Myocyte (in vitro differentiated cells): ENCODE measurements around the gene WNK1. TPM values are rescaled to one million over a fixed set of nuclear protein-coding genes. Genes with fewer than 3 reads are reported as not detected.
"Not testable (repeated sequence)": the region's sequence is repeated elsewhere in the genome, so short reads cannot be mapped to it uniquely, and the experiment has no call there.

Source experiments
- DNase-seq: peaks from one replicate; pipeline ENCODE4 v3.0.0-alpha.2; 2012; ENCODE audit warnings: low read depth
- polyA plus RNA-seq: library from polyadenylated mRNA; unstranded; fragments of >200 nt; gene quantifications from one replicate; pipeline ENCODE4 v1.2.1, GENCODE V29; 2012; ENCODE audit warnings: missing spikeins
- total RNA-seq: library from RNA; depleted of rRNA; stranded (reverse); fragments of >200 nt; gene quantifications from 2 replicates; pipeline ENCODE4 v1.2.3, GENCODE V29; 2014

WNK1 gene
- total RNA-seq: 95.2 and 104 TPM in 2 replicates
- 146 TPM for polyA plus RNA-seq

DNA sequence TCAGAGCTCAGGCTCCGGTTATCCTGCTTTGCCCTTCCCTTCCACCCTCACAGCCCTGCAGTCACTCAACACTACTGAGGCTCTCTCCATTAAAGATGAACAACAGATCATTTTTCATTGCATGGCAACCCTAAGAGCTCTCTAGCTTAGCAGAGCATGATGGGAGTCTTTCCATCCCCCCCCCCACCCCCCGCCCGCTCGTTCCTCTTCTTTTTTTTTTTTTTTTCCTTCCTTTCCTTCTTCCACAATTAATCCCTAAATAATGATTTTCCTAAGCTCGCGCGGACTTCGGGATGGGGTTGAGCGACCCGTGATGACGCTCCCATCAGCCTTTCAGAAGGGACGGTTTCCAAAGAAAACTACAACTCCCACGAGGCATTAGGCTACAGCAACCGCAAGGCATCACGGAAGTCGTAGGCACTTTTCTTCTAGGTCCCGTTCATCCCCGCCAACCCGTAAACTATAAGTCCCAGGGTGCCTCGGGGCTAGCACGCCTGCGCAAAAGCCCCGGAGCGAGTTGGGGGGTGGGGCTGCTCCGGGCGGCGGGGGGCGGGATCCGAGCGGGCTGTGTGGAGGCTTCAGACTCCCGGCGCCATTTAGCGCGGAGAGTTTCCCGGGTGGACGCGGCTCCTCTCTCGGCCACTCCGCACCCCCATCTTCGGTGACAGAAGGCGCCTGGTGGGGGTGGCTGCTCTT lies at the start of gene WNK1:
TSS of gene WNK1 (plus strand) at position 581 of the 696 bp plus-strand sequence. CDS start 987 bp downstream, outside the sequence.
- peak; percentile 99 for DNase-seq

- DNase-seq: no peak
Measured at GRCh38 chr12:704516-705242, 47.7 kb upstream of the WNK1 start.

DNA sequence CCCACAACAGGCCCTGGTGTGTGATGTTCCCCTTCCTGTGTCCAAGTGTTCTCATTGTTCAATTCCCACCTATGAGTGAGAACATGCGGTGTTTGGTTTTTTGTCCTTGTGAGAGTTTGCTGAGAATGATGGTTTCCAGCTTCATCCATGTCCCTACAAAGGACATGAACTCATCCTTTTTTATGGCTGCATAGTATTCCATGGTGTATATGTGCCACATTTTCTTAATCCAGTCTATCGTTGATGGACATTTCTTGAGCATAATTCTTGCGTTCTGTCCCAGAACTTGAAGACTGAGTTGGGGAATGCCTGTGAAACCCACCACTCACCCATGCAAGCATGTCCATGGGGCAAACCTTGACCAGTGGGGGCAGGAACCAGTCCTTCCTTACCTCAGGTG lies 44.3 kb upstream of the WNK1 start:
- DNase-seq: not testable (repeated sequence)

DNA sequence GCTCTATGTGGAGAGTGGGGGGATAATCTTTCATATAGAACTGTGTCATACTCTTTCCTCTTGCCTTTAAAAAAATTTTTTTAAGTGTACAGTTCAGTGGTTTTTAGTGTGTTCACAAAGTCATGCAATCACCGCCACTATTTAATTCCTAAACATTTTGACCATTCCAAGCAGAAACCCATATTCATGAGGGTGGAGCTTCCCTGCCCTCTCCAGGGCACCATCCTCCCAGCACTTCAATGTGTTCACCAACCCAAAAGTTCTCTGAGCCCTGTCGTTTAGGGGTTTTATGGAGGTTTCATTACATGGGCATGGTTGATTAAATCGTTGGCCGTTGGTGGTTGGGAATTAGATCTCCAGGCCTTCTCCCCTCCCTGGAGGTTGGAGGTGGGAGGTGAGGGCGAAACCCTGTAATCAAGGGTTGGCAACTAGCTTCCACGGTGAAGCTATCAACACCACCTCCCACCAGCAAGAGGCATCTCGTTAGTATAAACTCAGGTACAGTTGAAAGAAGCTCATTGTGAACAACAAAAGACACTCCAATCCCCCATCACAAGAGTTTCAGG lies 42.8 kb upstream of the WNK1 start:
- DNase-seq: no peak

DNA sequence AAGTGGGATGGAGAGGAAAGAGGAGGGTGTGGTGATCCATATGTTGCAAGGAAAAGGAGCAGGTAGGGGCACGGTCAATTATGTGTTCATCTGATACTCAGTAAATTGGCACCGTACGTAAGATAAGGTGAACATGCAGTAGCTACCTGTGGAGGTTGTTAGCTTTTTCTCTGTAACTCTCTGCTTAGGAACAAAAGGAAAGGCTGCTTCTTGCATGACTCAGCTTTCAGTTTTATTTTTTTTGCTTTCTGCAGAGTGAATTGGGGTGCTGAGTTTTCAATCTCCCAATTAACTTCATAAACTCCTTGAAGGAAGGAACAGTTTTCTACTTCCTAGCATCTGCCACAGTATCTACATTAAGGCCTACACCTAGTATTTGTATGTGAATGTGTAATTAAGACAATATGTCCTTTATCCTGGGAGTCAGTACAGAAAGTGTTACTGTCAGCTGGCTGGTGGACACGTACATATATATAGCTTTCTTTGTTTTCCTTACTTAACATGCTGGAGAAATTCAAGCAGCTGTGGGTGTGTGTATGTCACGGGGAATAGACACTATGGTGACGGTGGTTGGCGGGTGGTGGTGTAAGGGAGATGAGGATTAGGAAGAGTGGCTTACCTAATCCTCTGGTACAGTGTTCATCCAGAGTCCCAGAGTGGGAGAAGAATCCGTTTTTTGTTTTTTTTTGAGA lies 40.1 kb upstream of the WNK1 start:
- DNase-seq: peak; percentile 69

- no peak for DNase-seq
Measured at GRCh38 chr12:713281-713875, 39.0 kb upstream of the WNK1 start.

DNA sequence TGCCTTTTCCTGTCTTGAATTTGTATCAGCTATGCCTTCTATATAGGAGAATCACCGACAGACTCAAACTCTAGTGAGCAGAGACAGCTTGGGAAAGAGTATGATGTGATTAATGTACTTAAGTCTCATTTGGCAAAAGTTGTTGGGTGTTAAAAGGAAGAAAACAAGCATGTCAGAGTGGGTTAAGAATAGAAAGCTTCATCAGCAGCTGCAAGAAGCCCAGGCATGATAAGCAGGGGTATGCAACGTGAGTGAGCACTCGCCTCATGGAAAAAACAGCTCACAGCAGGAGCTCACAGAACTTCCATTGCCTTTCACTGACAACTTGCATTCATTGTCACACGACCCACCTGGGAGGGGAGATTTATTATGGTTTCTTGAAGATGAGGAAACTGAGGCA lies 35.9 kb upstream of the WNK1 start:
- DNase-seq: peak; percentile 91

- DNase-seq: no peak
Measured at GRCh38 chr12:718756-719102, 33.6 kb upstream of the WNK1 start.

- no peak for DNase-seq
Measured at GRCh38 chr12:720231-720941, 32.0 kb upstream of the WNK1 start.

DNA sequence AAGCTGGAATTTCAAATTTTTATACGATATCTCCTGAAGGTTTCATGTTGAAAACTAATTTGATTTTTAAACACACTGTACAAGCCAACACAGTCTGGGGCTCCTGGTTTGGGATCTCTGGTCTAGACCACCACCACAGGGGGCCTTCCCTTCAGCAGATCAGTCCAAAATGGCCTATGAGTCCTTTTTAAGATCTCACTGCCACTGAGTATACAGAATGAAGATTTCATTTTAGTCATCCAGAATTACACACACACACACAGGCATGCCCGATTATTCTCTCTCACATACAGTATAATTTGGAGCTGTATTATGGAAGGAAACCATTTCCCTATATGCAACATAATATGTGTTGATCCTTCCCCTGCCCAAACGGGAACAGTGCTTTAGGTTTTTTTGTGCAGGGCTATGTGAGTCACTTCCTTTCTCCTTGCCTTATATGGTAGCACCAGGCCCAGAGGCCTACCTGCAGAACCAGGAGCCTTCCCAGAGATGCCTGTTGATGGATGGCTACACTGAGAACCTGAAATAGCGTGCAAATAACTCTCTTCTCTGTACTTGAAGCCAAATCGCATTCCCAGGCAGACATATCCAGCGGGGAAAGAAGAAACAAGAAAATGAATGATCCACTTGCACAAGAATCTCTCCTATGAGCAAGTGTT lies 28.1 kb upstream of the WNK1 start:
- DNase-seq: peak; percentile 48

DNA sequence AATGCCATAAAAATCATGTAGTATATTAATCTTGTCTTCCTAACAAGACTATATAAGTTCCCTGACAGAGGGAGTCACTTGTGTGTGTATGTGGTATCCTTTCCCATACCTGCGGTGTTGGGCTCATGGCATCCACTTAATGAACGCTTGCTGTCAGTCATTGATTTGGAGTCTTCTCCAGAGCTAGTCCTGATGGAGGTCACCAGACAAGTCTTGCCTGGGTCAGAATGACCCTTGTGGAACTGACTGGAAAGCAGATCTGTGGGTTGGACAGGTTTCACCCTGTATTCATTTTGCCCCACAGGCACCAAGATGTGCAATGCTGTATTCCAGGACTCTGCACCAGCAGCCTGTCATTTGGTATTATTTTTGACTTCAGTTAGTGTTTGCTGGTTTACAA lies 27.3 kb upstream of the WNK1 start:
- no peak for DNase-seq

DNA sequence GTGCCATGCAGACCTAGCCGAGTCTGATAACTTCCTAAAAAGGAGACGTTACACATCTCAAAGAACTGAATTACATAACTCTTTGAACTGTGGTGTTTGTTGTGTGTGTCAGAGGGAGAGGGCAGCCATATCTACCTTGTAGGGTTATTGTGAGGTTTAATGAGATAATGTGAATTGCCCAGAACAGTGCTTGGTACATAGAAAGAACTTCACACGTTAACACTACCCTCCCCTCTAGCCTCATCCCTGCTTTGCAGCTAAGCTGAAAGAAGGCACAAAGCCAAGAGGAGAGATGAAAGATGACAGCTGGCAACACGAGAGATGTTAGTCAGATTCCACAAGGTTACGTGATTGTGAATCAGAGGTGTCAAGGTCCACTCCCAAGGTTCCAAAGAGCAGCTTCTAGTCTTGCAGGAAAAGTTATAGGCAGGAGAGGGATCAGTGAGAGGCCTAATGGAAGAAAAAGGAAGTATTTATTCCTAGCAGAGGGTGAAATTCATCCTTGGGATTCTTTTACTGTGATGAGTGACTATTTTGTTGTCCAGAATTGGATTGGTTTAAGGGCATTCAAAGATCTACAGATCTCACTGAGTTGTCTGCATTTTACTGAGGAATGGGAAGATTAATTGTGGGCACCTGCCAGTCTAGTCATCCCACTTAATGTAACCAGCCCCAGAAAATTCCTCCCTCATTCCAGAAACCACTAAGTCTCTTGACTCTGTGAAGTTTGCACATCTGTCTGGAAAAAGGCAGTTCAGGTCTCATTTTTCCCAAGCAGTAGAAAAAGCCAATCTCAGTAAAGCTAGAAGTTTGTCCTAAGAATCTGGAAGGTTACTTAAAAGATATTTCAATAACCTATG lies 25.9 kb upstream of the WNK1 start:
- DNase-seq: peak; percentile 95

DNA sequence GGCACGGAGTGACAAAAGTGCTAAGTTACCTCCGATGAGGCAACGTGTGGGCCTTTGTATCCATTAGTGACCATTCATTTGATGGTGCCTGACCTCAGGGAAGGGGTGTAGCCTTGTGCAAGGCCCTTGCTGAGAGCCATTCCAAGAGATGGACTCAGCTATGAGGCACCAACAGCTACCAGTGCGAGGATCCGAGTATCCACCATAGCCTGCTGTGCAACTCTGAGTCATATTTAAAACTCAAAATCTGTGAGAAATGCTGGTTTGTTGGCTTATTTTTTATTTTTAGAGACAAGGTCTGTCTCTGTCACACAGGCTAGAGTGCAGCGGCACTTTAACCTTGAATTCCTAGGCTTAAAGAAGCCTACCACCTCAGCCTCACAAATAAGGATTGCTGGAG lies 25.1 kb upstream of the WNK1 start:
- peak; percentile 55 for DNase-seq

- peak; percentile 41 for DNase-seq
Measured at GRCh38 chr12:728781-729180, 23.6 kb upstream of the WNK1 start.

DNA sequence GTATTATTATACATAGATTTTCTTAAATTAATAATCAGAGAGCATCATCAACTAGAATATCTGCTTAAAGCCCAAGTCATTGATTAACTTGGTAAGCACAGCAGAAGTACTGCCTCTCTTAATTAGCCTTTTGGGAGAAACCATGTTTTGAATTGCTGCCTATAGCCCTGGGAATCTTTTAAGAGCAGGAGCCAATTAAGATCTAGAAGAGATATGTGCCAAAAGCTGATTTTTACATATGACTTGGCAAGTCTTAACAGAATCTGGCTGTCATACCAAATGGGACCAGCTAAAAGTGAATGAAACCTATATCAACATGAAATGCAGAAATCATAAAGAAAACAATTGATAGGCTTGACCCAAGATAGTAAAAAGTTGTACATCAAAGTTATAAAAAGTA lies 23.2 kb upstream of the WNK1 start:
- no peak for DNase-seq

DNA sequence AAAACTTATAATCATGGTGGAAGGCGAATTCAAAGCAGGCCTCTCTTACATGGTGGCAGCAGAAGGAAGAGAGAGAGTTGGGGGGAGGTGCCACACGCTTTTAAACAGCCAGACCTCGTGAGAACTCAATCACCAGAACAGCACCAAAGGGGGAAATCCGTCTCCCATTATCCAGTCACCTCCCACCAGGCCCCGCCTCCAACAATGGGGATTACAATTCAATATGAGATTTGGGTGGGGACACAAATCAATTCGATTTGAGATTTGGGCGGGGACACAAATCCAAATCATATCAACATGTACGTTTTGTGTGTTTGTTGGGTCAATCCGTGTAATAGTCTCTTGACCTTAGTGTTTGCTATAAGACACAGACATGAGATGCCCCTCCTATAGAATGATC lies 21.8 kb upstream of the WNK1 start:
- DNase-seq: no peak

- DNase-seq: no peak
Measured at GRCh38 chr12:737122-737739, 15.1 kb upstream of the WNK1 start.

DNA sequence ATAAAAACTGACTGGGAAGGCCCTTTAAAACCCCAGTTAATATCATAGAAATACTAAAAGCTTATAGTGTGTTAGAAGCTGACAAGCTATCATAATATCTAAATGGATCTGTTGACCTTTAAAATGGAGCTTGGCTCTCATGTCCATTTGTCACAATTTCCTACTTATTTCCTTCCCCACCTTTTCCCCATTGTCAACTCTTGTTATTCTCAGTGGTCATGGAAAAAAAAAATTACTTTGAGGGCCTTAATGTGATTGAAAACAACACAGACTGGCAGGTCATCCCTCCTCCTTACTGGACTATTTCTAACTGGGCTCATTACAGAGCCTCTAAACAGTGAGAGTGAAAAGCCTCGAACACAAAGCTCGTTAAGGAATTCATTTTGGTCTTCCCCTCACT lies 13.7 kb upstream of the WNK1 start:
- DNase-seq: no peak

DNA sequence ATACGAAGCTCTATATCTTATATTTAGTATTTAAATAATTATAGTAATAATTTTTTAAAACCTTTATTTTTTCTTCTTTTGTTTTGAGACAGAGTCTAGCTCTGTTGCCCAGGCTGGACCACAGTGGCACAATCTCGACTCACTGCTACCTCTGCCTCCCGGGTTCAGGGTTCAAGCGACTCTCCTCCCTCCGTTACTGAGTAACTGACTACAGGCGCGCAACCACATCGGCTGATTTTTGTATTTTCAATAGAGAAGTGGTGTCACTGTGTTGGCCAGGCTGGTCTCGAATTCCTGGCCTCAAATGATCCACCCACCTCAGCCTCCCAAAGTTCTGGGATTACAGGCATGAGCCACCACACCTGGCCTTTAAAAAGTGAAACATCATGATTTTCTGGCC lies 13.0 kb upstream of the WNK1 start:
- no peak for DNase-seq
